C1 segment of cervical spinal cord (tissue), 14 donors: ENCODE measurements around the gene CFAP157.

ENCODE experiments used
- DNase-seq, 14 donors: peaks; one replicate each; lab custom pipeline; 2025; lab: John Stamatoyannopoulos, UW

Gene CFAP157

GRCh38 chr9:127714951-127715469 is 8.2 kb downstream of the CFAP157 start:
- no peak for DNase-seq

- DNase-seq: peak; percentile 62 to 98 (median 94)
Observed at GRCh38 chr9:127715470-127716337, 8.9 kb downstream of the CFAP157 start, which contains the start of the genes PTRH1 and TTC16. Gene PTRH1 (minus strand): TSS chr9:127715663. CDS start chr9:127715639, 24 bp downstream. Gene TTC16 (plus strand): TSS chr9:127716079. CDS start chr9:127716146, 67 bp downstream.

- DNase-seq: no peak
Observed at GRCh38 chr9:127716412-127716811, 9.6 kb downstream of the CFAP157 start.

- DNase-seq: peak in 8 of 14 donors; percentile 1 to 40 (median 20)
Observed at GRCh38 chr9:127717766-127718165, 11.0 kb downstream of the CFAP157 start.

GRCh38 chr9:127720031-127720864 is 13.5 kb downstream of the CFAP157 start:
- DNase-seq: no peak

- no peak for DNase-seq
Observed at GRCh38 chr9:127720865-127721227, 14.1 kb downstream of the CFAP157 start.

- no peak for DNase-seq
Observed at GRCh38 chr9:127721391-127721821, 14.6 kb downstream of the CFAP157 start.

- DNase-seq: no peak
Observed at GRCh38 chr9:127722055-127722745, 15.4 kb downstream of the CFAP157 start.

GRCh38 chr9:127723013-127723412 is 16.2 kb downstream of the CFAP157 start:
- DNase-seq: no peak

GRCh38 chr9:127723444-127723843 is 16.7 kb downstream of the CFAP157 start:
- DNase-seq: peak in 3 of 14 donors; percentile 4 to 32 (median 24)

- no peak for DNase-seq
Observed at GRCh38 chr9:127724012-127724411, 17.2 kb downstream of the CFAP157 start.

- no peak for DNase-seq
Observed at GRCh38 chr9:127726871-127727270, 20.1 kb downstream of the CFAP157 start.

GRCh38 chr9:127728808-127729207 is 22.0 kb downstream of the CFAP157 start:
- no peak for DNase-seq

- no peak for DNase-seq
Observed at GRCh38 chr9:127729522-127730256, 22.9 kb downstream of the CFAP157 start.

GRCh38 chr9:127730262-127730661 is 23.5 kb downstream of the CFAP157 start:
- DNase-seq: no peak

GRCh38 chr9:127730799-127731410 is 24.1 kb downstream of the CFAP157 start:
- no peak for DNase-seq

- no peak for DNase-seq
Observed at GRCh38 chr9:127731938-127732337, 25.1 kb downstream of the CFAP157 start.

- no peak for DNase-seq
Observed at GRCh38 chr9:127732444-127732843, 25.7 kb downstream of the CFAP157 start.

GRCh38 chr9:127733614-127734013 is 26.8 kb downstream of the CFAP157 start:
- DNase-seq: no peak

GRCh38 chr9:127734247-127734746 is 27.5 kb downstream of the CFAP157 start:
- no peak for DNase-seq
